GM21529 (cell line): Measurements from ENCODE around the gene RIOK3.
"Not testable (repeated sequence)": the region's sequence is repeated elsewhere in the genome, so short reads cannot be mapped to it uniquely, and the experiment has no call there.

Source experiments
- ATAC-seq: cut with Tn5 transposase; IDR thresholded peaks from one replicate; pipeline ENCODE4 v1.9.1; 2021; ENCODE audit not compliant: unreplicated experiment

Gene RIOK3

DNA sequence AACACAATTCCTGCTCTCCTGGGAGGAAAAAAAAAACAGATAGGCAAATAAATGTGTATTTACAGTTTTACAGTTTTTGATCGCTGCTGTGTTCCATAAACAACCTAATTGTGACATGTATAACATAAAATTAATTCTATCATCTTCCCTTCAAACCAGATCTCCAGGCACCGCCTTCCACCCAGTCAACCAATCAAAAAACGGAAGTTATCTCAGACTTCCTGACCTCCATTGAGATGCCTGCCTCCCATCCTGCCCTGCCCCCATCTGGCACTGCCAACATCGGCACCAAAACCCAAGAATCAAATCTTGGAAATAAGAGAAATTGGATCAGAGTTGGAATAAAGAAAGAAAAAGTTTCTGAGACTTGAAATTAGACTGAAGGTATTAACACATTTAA, 3.1 kb upstream of the RIOK3 start:
- ATAC-seq: no peak

DNA sequence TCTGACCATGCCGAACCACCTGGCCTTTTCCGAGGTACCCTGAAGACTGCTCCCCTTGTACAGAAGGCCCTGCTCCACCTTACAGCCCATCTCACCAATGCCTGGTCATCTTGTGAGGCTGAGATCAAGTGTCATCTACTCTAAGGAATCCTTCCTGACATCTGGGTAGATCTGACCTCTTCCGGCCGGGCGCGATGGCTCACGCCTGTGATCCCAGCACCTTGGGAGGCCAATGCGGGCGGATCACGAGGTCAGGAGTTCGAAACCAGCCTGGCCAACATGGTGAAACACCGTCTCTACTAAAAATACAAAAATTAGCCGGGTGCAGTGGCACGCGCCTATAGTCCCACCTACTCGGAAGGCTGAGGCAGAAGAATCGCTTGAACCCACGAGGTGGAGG, 2.1 kb upstream of the RIOK3 start:
- ATAC-seq: no peak

DNA sequence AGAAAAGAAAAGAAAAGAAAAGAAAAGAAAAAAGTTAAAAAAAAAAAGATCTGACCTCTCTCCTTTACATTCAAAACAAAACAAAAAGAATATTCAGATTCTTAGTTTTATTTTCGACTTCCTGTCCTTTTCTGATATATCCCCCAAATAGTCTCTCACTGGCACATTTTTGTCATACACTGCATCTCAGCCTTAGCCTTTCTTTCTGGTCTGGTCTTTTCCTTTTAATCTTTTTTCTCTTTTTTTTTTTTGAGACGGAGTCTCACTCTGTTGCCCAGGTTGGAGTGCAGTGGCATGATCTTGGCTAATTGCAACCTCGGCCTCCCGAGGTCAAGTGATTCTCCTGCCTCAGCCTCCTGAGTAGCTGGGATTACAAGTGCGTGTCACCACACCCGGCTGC, 1.6 kb upstream of the RIOK3 start:
- no peak for ATAC-seq

DNA sequence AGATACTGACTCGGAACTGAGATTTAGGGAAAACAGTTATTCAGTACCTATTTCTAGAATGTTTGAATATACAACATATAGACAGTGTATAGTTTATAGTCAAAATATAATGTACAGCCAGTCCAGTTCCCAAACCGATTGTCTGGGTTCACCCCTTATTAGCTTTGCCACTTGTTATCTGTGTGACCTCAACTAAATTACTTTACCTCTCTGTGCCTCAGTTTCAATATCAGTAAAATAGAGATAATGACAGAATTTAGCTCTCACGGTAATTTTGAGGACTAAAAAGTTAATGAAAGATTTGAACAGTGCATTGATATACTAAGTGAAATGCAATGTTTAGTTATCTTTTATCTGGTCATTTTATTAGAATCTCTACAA, 750 bp upstream of the RIOK3 start:
- no peak for ATAC-seq

DNA sequence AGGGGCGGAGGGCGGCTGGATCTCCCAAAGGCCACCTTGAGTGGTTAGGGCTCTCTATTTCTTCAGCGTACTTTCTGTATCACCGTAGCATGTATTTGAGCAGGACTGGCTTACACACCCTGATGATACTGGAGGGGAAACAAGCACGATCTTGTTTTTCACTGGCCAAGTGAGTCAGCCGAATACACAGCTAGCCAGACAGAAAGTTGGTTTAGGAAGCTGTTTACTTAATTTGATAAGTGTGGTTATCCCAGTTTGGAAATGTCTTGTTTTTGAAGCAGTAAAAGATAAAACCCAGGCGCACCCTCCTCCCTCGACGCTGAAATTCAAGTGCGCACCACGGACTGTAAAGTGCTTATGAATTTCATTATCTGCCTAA, 582 bp downstream of the RIOK3 start:
- peak; percentile 1 for ATAC-seq

DNA sequence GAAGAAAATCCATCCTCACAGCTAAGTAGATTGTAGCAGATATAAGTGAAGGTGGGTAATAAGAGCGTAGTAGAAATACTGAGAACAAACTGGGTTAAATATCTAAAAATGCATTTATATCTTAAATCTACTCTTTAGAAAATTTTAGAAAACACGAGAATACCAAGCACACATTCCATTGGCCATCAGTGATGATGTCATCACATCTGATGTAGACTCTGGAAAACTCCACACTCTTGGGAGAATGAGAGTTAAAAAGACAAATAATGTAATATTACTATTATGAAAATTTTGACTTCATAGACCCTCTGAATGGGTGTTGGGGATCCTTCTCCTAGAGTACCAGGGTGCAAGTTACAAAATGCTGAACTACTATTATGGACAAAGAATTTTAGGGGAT, 3.7 kb downstream of the RIOK3 start:
- no peak for ATAC-seq

DNA sequence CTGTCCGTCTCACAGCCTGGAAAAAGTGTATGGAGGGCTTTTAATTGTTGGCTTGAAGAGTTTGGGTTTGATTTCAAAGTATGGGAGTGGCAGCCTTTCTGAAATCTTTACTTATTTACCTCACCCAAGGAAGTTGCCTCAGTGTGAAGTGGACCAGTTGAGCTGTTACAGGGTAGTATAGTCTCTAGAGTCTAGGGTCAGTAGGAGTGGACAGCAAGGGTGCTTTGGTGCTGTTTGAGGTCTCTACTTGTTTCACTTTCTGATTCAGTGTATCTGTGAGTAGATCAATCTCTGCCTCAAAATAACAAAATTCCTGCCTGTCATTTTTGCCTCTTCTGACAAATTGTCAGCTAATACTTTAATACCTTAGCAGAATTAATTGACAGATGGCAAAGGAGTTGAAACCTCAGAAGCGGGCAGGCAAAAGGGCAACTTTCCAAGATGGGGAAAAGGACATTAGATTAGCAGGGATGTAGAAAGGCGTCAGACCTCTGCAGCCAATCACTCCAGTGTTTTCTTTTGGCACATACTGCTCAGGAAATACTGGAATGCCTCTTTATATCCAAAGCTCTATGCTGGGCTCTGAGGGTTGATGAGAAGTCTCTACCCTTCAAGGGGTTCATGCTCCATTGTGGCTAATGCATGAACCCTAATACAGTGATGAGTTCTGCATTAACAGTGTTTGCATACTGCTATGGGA, 5.9 kb downstream of the RIOK3 start:
- ATAC-seq: no peak

DNA sequence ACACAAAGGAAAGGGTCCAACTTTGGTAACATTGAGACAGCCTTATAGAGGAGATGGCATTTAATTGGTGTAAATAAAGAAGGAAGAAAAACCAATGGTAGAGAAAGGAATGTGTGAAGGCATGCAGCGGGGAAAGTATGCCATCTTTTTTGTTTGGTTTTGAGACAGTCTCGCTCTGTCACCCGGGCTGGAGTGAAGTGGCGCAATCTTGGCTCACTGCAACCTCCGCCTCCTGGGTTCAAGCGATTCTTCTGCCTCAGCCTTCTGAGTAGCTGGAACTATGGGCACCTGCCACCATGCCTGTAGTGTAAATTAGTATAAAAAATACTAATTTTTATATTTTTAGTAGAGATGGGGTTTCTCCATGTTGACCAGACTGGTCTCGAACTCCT, 6.4 kb downstream of the RIOK3 start:
- ATAC-seq: no peak

DNA sequence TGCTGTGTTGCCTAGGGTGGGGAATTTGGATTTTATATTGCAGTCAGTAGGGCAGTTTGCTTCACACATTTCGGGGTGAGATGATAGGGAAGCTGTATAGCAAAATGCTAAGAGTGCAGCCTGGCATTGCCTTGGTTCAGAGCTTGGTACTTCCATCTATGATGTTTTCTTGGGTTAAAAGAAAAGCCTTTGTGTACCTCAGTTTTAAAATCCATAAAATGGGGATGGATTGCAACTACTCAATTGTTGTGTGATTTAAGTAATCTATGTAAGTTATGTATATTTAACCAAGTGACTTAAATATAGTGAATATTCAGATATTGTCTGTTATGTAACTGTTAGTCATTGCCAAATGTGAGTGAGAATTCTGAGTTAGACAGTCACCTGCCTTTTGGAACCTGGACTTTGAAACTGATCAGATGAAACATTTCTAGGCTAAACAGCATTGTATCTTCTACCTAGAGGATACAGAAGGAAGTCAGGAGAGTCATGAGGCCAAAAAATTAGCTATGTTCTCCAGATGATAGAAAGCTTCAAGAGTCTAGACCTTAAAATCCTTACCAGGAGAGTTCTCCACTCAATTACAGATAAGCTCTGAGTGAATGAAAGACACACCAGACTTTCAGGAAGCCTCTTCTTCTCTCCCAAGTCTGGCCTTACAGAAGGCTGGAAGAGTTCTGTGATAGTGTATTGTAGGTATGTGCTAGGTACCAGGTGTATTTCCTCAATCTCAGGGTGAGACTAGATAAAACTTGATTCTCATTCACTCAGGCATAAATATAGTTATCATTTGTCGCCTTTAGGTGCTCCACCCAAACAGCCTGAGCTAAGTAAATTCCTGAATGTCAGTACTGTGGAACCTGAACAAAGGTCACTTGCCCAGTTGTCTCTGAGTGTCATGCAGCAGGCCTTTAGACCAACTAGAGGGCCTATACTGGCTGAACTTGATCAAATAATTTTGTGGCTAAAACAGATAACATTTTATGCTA, 7.5 kb downstream of the RIOK3 start:
- ATAC-seq: no peak

DNA sequence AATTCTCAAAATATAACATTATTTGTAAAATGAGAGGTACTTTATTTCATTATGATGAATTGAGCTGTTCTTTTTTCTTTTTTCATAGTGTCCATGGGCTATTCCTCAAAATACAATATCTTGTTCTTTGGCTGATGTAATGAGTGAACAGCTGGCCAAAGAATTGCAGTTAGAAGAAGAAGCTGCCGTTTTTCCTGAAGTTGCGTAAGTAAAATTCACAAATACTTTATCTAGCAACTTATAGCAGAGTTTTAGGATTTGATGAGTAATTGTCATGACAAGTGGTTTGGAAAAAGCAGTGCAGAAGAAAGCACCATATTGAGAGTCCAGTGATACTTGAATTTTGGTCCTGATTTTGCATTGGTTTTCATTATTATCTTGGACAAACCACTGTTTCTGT, 9.8 kb downstream of the RIOK3 start:
- no peak for ATAC-seq

DNA sequence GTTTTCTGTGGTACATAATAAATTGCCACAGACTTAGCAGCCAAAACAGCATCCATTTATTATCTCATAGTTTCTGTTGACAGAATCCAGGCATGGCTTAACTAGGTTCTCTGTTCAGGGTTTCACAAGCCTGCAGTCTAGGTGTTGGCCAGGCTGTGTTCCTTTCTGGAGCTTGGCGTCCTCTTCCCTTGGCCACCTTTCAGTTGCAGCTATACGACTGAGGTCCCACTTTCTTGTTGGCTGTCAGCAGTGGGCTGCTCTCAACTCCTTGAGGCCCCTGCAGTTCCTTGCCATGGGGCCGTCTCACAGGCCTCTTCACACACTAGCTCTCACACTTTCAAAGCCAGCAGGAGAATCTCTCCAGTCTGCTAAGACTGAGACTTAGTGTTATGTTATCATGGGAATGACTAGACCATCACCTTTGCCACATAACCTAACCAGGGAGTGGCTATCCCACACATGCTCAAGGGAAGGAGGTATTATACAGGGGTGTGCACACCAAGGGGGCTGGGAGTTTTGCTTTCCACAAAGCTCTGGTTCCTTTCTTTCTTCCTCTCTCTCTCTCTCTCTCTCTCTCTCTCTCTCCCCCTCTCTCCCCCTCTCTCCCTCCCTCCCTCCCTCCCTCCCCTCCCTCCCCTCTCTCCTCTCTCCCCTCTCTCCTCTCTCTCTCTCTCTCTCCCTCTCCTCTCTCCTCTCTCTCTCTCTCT, 15.8 kb downstream of the RIOK3 start:
- ATAC-seq: no peak

DNA sequence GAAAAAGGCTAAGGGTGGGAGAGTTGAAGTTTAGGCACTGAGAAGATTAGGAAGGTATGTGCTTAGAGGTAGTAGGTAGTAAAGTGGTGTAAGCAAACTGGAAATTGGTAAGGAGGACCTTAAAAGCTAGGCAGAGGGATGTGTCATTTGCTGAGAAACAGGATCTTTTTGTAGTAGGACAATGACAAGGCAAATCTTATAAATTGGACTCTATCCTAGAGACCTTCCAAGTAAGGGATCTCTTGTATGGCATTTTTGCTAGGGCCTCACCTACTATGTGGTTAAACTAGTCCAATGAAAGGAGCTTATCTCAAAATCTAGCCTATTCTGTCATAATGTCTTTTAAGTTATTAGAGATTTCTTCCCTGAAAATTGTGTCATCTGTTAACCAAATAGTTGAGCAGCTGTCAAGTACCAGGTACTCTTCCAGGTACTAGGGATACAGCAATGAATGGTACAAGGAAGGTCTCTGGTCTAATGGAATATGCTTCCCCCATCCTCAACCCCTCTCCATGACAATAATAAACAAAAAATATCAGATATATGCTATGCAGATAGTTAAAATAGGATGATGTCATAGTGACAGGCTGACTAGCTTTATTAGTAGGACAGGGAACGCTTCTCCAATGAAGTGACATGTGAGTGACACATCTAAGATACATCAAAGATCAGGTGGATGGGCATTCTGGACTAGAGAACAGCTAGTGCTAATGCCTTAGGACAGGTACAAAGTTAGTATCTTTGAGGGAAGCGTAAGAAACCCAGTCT, 17.7 kb downstream of the RIOK3 start:
- no peak for ATAC-seq

DNA sequence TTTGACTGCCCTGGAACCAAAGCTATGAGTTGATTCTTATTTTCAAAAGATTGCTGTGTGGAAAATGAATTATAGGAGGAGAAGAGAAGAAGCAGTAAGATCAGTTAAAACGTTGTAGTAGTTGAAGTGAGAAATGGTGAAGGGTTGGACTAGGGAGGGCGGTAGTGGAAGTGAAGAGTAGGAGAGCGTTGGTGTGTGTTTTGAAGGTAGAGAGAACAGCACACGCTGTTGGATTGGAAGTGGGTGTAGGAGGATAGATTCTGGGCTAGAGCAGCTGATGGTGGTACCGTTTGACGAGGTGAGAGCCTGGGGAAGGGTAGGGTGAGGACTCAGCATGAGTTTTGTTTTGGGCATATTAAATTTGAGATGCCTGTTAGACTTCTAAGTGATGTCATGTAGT, 18.4 kb downstream of the RIOK3 start:
- no peak for ATAC-seq

DNA sequence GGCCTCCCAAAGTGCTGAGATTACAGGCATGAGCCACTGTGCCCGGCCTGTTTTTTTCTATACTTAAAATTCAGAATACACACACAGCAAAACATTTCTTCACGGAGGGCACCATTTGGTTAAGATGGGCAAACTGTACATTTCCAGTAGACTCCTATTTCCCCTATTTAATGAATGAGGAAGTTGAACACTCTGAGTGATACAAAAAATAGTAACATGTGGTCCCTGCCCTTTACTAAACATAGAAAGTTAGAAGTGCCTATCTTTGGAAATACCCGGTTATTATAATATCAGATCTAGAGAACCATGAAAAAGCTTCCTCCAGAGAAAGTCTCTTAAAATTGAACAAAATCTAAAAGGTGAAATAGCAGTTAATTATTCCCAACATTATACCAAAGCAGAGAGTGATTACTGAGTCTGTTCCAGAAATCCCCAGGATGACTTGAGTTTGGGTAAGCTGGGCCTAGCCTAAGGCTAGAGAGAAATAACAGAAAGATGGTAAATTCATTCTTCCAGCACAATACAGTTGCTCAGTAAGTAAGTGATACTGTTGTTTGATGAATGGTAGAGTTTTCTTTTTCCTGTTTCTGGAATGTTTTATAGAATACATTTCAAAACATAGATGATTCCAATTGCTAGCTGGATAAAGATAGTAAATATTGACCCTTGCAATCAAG, 26.9 kb downstream of the RIOK3 start:
- ATAC-seq: peak; percentile 44

DNA sequence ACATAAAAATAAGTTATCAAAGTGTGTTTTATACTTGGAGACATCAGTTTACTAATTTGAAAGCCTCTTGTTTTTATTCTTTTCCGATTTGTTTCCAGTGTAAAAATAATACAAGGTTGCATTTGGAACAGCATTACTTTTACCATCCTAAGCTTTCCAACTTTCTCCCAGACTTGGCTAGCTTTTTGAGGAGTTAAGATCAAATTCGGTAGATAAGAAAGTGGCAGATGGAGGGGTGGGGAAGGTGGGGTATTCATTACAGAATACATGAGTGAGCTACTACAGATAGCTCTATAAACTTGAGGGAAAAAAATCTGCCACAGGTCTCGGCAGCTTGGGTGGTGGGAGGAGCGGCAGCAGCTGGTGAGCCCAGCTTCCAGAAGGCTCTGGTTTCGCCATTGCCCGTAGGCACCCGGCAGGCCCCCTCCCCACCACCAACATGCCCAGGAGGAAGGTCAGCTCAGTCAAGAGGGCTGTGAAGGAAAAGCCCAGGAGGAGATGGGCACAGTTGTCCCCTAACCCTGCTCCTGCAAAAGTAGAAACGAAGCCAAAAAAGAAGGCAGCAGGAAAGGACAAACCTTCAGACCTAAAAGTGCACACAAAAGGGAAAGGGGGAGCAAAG, 31.6 kb downstream of the RIOK3 start:
- no peak for ATAC-seq

DNA sequence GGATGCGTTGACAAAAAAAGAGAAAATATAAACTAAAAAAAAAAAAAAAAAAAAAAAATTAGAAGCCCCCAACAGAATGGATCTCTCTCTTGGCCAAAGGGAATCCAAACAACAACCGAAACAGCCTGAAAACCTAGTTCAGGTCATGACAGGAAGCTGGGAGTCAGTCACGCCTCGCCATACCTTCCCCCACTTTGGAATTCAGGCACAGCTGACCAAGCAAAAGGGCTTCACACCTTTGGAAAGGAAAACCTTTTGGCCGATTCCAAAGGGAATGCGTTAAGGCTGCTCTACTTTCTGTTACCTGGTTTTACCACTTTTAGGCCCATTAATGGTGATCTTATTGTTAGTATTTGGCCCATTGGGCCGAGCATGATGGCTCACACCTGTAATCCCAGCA, 32.3 kb downstream of the RIOK3 start:
- no peak for ATAC-seq

DNA sequence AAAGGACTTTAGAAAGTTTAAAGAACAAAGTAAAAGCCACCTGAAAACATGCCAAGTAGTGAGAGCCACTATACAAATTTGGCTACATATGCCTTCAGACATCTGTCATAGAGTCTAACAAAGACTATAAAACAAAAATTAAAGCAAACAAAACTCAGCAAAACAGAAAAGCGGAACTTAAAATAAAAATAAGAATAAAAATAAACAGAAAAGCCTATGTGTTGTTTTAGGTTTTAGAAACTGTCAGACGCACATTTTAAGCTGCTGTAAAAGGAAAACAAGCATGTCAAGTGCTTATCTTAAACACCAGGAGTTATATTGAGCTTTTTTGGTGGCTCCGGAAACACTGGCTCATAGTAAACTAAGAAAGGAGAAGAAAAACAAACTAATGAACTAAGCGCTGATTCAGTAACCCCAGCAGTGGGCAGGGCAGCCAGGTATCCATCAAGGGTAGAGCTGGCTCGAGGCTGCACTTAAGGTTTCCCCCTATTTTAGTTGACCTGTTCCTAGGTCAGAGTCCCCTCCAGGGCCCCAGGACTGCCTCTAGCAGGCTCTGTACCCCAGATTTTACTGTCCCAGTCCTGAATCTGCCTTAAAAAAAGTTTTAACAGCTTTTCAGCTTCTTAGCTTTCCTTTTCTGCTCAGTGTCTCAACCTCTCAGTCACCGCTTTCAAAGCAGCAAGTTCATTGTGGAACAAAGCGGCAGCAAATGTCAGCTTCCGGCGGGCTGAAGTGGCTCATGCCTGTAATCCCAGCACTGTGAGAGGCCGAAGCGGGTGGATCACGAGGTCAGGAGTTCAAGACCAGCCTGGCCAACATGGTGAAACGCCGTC, 34.9 kb downstream of the RIOK3 start:
- ATAC-seq: peak; percentile 74

DNA sequence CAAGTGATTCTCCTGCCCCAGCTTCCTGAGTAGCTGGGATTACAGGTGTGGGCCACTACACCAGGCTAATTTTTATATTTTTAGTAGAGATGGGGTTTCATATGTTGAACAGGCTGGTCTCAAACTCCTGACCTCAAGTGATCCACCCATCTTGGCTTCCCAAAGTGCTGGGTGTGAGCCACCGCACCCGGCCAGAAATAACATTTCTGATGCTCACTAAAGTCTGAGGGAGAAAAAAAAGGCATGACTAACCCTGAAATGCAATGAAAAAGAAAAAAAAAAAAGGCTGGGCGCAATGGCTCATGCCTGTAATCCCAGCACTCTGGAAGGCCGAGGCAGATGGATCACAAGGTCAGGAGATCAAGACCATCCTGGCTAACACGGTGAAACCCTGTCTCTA, 36.5 kb downstream of the RIOK3 start:
- not testable (repeated sequence) for ATAC-seq

DNA sequence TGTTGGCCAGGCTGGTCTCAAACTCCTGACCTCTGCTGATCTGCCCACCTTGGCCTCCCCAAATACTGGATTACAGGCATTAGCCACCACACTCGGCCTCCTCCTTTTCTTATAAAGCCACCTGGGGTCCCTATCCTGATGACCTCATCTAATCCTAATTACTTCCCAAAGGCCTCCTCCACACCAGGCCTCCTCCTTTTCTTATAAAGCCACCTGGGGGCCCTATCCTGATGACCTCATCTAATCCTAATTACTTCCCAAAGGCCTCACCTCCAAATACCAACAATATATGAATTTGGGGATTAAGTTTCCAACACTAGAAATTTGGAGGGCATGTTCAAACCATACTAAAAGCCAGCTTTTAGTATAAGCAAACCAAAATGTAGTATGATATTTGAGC, 40.6 kb downstream of the RIOK3 start:
- no peak for ATAC-seq
